Midbrain (tissue), 1 donor: ENCODE results near the gene ADCY1.

Source experiments
- DNase-seq: peaks from one replicate; lab custom pipeline; 2025; lab: John Stamatoyannopoulos, UW

Gene ADCY1

GRCh38 chr7:45625714-45626440 is 51.7 kb downstream of the ADCY1 start:
- DNase-seq, result no peak

DNA sequence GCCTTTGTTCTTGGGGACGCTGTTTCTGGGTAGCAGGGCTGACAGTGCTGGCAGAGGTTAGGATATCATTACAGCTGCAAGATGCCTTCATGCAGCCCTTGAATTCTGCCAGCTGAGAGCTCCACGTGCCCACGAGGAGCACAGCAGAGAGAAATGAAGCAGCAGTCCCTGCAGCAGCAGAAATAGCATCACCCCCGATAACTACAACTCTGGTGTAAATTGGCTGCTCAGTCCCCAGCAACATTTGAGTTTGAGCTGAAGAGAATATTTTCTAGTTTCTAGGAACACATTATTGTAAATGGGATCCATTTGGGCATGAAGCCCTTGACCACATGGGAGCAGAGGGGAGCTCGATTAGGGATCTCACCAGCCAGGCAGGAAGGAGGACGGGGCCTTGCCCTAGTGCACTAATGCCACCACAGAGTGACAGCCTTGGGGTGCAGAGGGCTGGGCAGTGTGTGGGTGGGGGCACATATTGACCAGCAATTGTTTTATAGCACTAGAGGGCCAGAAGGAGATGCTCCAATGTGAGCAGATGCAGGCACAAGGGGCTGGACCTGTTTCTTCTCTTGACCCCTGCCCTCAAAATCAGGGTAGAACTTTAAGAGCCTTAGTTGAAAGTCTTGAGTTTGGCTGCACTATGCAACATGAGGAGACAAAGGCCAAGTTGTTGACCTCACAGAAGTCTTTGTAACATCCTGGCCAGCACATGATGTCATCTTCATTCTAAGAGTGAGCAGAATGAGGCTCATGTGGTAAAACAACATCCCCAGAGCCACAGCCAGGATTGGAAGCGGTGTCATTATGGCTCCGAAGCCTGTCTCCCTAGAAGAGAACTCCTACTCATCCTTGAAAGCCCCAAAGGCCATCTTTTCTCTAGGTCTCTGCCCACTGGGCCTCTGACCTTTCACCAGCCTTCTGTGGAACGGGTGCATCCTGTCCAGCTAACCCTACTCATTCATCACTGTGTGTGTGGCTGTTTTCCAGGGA is 52.6 kb downstream of the ADCY1 start:
- DNase-seq, result no peak

- DNase-seq, result no peak
Observed at GRCh38 chr7:45627691-45628456, 53.7 kb downstream of the ADCY1 start.

DNA sequence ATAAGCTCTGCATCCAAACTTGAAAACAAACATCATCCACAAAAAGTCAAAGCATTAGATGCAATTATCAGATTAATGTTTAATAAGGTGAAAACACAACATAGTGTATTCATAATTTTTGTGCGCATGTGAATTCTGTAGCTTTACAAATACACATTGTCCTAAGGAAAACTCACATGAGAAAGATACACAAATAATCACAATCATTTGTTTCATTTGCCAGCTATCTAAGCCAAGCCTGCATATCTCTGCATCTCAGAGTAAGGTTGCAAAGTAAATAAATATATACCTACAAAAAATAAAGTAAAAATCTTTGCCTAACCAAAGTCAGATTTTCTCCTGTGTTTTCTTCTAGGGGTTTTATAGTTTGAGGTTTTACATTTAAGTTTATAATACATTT is 57.4 kb downstream of the ADCY1 start:
- no peak for DNase-seq

GRCh38 chr7:45636733-45637132 is 62.6 kb downstream of the ADCY1 start:
- no peak for DNase-seq

GRCh38 chr7:45638916-45639315 is 64.7 kb downstream of the ADCY1 start:
- DNase-seq, result no peak

- DNase-seq, result no peak
Observed at GRCh38 chr7:45642044-45642443, 67.9 kb downstream of the ADCY1 start.

DNA sequence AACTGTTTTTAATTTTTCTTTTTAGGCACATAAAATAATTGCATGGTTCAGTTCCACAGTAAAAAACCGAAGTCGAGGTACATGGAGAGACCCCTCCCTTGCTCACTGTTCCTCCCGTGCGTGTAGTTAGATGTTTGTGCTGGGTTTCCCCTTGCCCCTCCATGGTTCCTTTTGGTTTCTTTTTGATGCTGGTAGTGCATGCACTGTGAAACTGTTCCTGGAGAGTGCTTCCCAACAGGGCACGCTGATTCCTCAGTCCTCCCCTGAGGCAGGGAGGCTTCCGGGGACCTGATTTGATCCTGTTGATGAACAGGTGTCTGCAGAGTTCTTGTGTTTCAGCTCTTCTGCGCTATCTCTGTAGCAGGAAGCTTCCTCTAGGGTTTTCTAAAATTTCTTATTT is 69.5 kb downstream of the ADCY1 start:
- no peak for DNase-seq

- no peak for DNase-seq
Observed at GRCh38 chr7:45644237-45644636, 70.1 kb downstream of the ADCY1 start.

- DNase-seq, result no peak
Observed at GRCh38 chr7:45645141-45645969, 71.2 kb downstream of the ADCY1 start.

GRCh38 chr7:45646207-45646821 is 72.1 kb downstream of the ADCY1 start:
- no peak for DNase-seq

GRCh38 chr7:45646996-45647825 is 73.0 kb downstream of the ADCY1 start:
- DNase-seq, result no peak

GRCh38 chr7:45647967-45648670 is 74.0 kb downstream of the ADCY1 start:
- no peak for DNase-seq

DNA sequence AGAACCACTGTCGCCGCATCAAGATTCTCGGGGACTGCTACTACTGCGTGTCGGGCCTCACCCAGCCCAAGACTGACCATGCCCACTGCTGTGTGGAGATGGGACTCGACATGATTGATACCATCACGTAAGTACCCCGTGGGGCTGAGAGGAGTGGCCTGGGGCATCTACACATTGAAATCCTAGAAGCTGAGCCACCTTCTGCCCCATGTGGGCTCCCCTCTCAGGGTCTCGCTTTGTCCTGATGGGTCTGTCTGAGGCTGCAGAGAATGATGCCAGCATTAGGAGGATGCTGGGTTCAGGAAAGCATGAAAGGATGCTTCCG is 74.5 kb downstream of the ADCY1 start:
- no peak for DNase-seq

DNA sequence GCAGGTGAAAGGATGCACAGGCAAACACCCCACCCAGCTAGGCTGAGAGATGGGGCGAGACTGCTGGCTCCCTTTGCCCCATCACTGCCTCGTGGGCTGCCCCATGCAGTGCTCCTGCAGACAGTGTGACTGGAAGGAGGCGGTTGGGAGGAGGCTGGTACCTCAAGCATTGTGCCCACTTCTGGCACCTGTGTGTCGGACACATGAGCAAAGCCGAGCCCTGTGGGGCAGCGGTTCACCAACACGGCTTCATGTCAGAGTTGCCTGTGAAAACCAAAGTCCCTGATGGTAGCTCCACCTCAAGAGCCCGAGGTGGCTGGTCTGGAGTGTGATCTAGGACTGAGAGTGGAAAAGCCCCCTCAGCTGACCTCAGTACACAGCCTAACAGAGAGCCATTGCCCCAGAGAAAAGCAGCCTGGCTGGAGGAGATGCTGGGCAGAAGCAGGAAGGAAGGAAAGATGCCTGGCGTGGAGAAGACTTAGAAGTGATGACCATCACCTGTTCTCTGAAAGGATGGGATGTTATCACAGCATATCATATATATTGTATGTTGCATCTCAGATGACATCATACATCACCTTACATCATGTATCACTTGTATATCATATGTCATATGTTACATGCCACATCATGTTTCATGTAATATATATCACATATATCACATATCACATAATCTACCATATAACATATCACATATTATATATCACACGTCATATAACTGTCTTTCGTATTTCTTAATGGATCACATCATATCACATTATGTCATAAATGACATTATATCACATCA is 75.6 kb downstream of the ADCY1 start:
- DNase-seq, result no peak

- no peak for DNase-seq
Observed at GRCh38 chr7:45650404-45651394, 76.5 kb downstream of the ADCY1 start.

GRCh38 chr7:45651540-45651939 is 77.4 kb downstream of the ADCY1 start:
- no peak for DNase-seq

- DNase-seq, result no peak
Observed at GRCh38 chr7:45652630-45653029, 78.5 kb downstream of the ADCY1 start.
